Measurements from ENCODE around the gene FIBP. TPM values are rescaled to one million over a fixed set of nuclear protein-coding genes. Genes with fewer than 3 reads are reported as not detected.
A peak's percentile ranks its signal among the peaks of the same experiment; 100 is the strongest.

FIBP gene
- total and polyA plus RNA-seq, 12 donors: 57.9 to 183 (median 72.4) TPM

- intact Hi-C loops (cut with DNase I): no loop called here
- H3K36me3 ChIP-seq (replicated peaks in 1 of 2): peaks cover 0 to 46% of the 10 kb centered on the region in 2 donors
These were observed 32.3 kb downstream of the FIBP start for GRCh38 chr11:65855927-65856363.

GRCh38 chr11:65854852-65855837, 33.1 kb downstream of the FIBP start:
- H3K4me1 ChIP-seq (replicated peaks in 1 of 2): peaks cover 13 to 22% of the 10 kb centered on the region in 2 donors
- H3K4me3 ChIP-seq: no peak overlapping the region
- peaks cover 0 to 46% of the 10 kb centered on the region in 2 donors for H3K36me3 ChIP-seq (replicated peaks in 1 of 2)
- WGBS, 4 donors: 72 to 75% (median 74%) methylated on average over 14 to 15 of the region's 15 CpGs
- no peaks in the 10 kb centered on the region for H3K27me3 ChIP-seq
- intact Hi-C loops (cut with DNase I): no loop called here
- no peaks in the 10 kb centered on the region for H3K9me3 ChIP-seq (replicated peaks in 1 of 3)
- DNase-seq: peak in 5 of 7 donors; percentile 13 to 31 (median 28)
- no peak overlapping the region for H3K27ac ChIP-seq
- TF ChIP-seq POLR2A (IDR thresholded peaks at IDR 0.05) (no peak), CTCF (IDR thresholded peaks at IDR 0.05) (no peak)

More at GRCh38 chr11:65855927-65856363, 32.3 kb downstream of the FIBP start:
- H3K4me3 ChIP-seq: peak overlapping the region in 1 of 4 donors; percentile 100
- peak overlapping the region in 1 of 5 donors; percentile 99 for H3K27ac ChIP-seq
- TF ChIP-seq CTCF (IDR thresholded peaks at IDR 0.05) (no peak), POLR2A (IDR thresholded peaks at IDR 0.05) (no peak)
- no peaks in the 10 kb centered on the region for H3K9me3 ChIP-seq (replicated peaks in 1 of 3)
- H3K4me1 ChIP-seq (replicated peaks in 1 of 2): peaks cover 14 to 24% of the 10 kb centered on the region in 2 donors
- no peaks in the 10 kb centered on the region for H3K27me3 ChIP-seq
- whole genome bisulfite sequencing, 4 donors: 85 to 90% (median 88%) methylated on average over 15 of the region's 15 CpGs
- DNase-seq: peak in 5 of 7 donors; percentile 7 to 33 (median 23)

GRCh38 chr11:65854161-65854592, 34.1 kb downstream of the FIBP start:
- Histone ChIP-seq H3K9me3 (replicated peaks in 1 of 3) (no peaks in the 10 kb centered on the region), H3K27ac (no peak overlapping the region), H3K27me3 (no peaks in the 10 kb centered on the region), H3K4me3 (no peak overlapping the region), H3K4me1 (replicated peaks in 1 of 2) (peaks cover 13 to 21% of the 10 kb centered on the region in 2 donors), H3K36me3 (replicated peaks in 1 of 2) (peaks cover 0 to 46% of the 10 kb centered on the region in 2 donors)
- peak in 2 of 7 donors; percentile 16 to 46 for DNase-seq
- intact Hi-C loops (cut with DNase I): no loop called here
- 92 to 96% (median 95%) methylated on average over 4 of the region's 4 CpGs; no CpG with 5 or more reads in 1 of the 4 donors for WGBS, 4 donors
- TF ChIP-seq CTCF (IDR thresholded peaks at IDR 0.05): no peak
- no peak for TF ChIP-seq POLR2A (IDR thresholded peaks at IDR 0.05)

- DNase-seq: peak in 3 of 7 donors; percentile 16 to 48 (median 20)
- H3K4me3 ChIP-seq: no peak overlapping the region
- TF ChIP-seq POLR2A (IDR thresholded peaks at IDR 0.05) (no peak), CTCF (IDR thresholded peaks at IDR 0.05) (no peak)
- no peaks in the 10 kb centered on the region for H3K9me3 ChIP-seq (replicated peaks in 1 of 3)
- H3K36me3 ChIP-seq (replicated peaks in 1 of 2): peaks cover 0 to 46% of the 10 kb centered on the region in 2 donors
- H3K27ac ChIP-seq: no peak overlapping the region
- intact Hi-C loops (cut with DNase I): no loop called here
- WGBS, 4 donors: 80 to 94% (median 90%) methylated on average over 3 to 6 of the region's 6 CpGs
- H3K4me1 ChIP-seq (replicated peaks in 1 of 2): peaks cover 5 to 14% of the 10 kb centered on the region in 2 donors
- no peaks in the 10 kb centered on the region for H3K27me3 ChIP-seq
These were observed 34.9 kb downstream of the FIBP start for GRCh38 chr11:65853246-65853979.
